Urinary bladder (tissue), 4 donors: ENCODE measurements around the gene RHOA. TPM values are rescaled to one million over a fixed set of nuclear protein-coding genes. Genes with fewer than 3 reads are reported as not detected.

Source experiments
- DNase-seq: peaks from one replicate; pipeline ENCODE4 v3.0.0-alpha.2; 2015; ENCODE audit errors: extremely low spot score
- H3K27ac ChIP-seq: one replicate; pipeline ENCODE4 v1.5.1; 2013; ENCODE audit warnings: low read depth, mild to moderate bottlenecking, moderate library complexity
- H3K36me3 ChIP-seq: one replicate; pipeline ENCODE4 v1.6.1; 2013; ENCODE audit warnings: mild to moderate bottlenecking, moderate library complexity; ENCODE audit not compliant: insufficient read depth
- H3K4me1 ChIP-seq: one replicate; pipeline ENCODE4 v1.6.1; 2013; ENCODE audit warnings: mild to moderate bottlenecking, moderate library complexity; ENCODE audit not compliant: insufficient read depth
- H3K4me3 ChIP-seq: one replicate; pipeline ENCODE4 v1.5.1; 2013; ENCODE audit warnings: low read depth, low read length
- WGBS: extraction: QIAGEN DNeasy Blood & Tissue Kit; methylation state at CpG from one replicate; pipeline ENCODE4 v1.1.7; 2013; 5-methylcytosine and 5-hydroxymethylcytosine counted together
- polyA plus RNA-seq: library from polyadenylated mRNA; stranded (reverse); fragments of 200-250 nt; gene quantifications from one replicate; pipeline ENCODE4 v1.2.3, GENCODE V29; 2013
- total RNA-seq: library from RNA; depleted of rRNA; stranded (reverse); fragments of >200 nt; gene quantifications from one replicate; pipeline ENCODE4 v1.2.3, GENCODE V29; 2014
- donor health status: healthy with polysubstance abuse.
- donor health status: healthy.

The RHOA gene
- total and polyA plus RNA-seq, 2 donors: 308 to 451 TPM

DNA sequence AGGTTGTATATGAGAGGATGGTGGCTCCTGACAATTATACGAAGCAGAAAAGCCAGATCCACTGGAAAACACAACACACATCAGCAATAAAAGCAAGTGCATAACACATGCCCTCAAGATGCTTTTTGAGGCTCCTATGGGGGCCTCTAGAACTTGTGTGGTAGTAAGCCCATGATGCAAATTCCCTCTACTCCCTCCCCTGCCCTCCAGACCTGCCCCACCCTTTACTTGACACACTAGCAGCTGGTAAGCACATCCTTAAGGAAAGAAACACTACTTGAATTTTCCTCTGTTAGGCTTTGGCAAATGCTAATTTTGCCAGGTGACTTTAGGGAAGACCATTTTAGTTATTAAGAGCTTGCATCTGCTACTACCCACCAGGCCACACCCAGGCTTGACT, 101.1 kb downstream of the RHOA start:
- H3K4me1 ChIP-seq: no peaks in the 10 kb centered on the region
- H3K27ac ChIP-seq: no peak overlapping the region
- 95% methylated on average over 1 of the region's 1 CpG for WGBS
- H3K36me3 ChIP-seq: peaks cover 4% of the 10 kb centered on the region
- no peak overlapping the region for H3K4me3 ChIP-seq
- DNase-seq: no peak

Other genes starting within 250 kb of the RHOA start
- gene CCDC71, start 245.6 kb downstream of the RHOA start, total RNA-seq: 10.3 TPM
- 25.6 TPM for gene CCDC71, start 245.6 kb downstream of the RHOA start, polyA plus RNA-seq
- 27.3 TPM for gene KLHDC8B, start 240.4 kb downstream of the RHOA start, total RNA-seq
- 80.8 TPM for gene KLHDC8B, start 240.4 kb downstream of the RHOA start, polyA plus RNA-seq
- 6.0 TPM for gene C3orf62, start 134.7 kb downstream of the RHOA start, total RNA-seq
- 3.0 TPM for gene C3orf62, start 134.7 kb downstream of the RHOA start, polyA plus RNA-seq
- gene USP4, start 71.9 kb downstream of the RHOA start, total RNA-seq: 23.7 TPM
- 34.2 TPM for gene USP4, start 71.9 kb downstream of the RHOA start, polyA plus RNA-seq
- 49.2 TPM for gene GPX1, start 53.6 kb downstream of the RHOA start, total RNA-seq
- 411 TPM for gene GPX1, start 53.6 kb downstream of the RHOA start, polyA plus RNA-seq
- 11.1 TPM for gene TCTA, start 447 bp upstream of the RHOA start, total RNA-seq
- gene TCTA, start 447 bp upstream of the RHOA start, polyA plus RNA-seq: 38.4 TPM
- gene AMT, start 10.5 kb upstream of the RHOA start, total RNA-seq: 6.7 TPM
- gene AMT, start 10.5 kb upstream of the RHOA start, polyA plus RNA-seq: 9.7 TPM
- 6.3 TPM for gene NICN1, start 17.3 kb upstream of the RHOA start, total RNA-seq
- gene NICN1, start 17.3 kb upstream of the RHOA start, polyA plus RNA-seq: 13.7 TPM
- gene DAG1, start 58.3 kb upstream of the RHOA start, total RNA-seq: 34.1 TPM
- 58.7 TPM for gene DAG1, start 58.3 kb upstream of the RHOA start, polyA plus RNA-seq
- 0.48 TPM for gene BSN, start 142.5 kb upstream of the RHOA start, total RNA-seq
- 0.39 TPM for gene BSN, start 142.5 kb upstream of the RHOA start, polyA plus RNA-seq